GM12872 (cell line): Measurements from ENCODE around the gene RAB40A.

Source experiments
- CTCF ChIP-seq: IDR thresholded peaks from 3 replicates; pipeline ENCODE4 v1.5.1; 2011; ENCODE audit warnings: low read depth, mild to moderate bottlenecking, low read length, moderate library complexity; ENCODE audit not compliant: insufficient read depth

The RAB40A gene

GRCh38 chrX:103520386-103520785 is 1.1 kb upstream of the RAB40A start:
- TF ChIP-seq CTCF: no peak

GRCh38 chrX:103518571-103518970 is 718 bp downstream of the RAB40A start:
- TF ChIP-seq CTCF: no peak

DNA sequence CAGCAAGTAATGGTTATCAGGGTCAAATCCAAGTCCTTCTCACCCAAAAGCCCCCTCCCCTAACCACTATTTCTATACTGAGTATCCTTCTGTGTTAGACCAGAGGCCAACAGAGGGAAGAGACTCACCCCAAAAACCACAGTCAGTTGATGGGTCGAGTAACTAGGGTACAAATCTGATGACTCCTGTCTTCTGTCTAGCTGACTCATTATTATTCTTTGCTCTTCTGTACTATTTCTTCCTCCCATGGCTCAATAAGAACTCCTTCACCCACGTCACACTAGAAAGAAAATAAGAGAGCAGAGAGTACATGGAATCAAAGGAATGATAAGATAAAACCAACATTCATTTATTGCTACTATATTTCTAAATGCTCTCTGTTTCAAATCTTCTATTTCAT is 2.0 kb downstream of the RAB40A start:
- no peak for TF ChIP-seq CTCF

- TF ChIP-seq CTCF: no peak
These were observed 5.7 kb downstream of the RAB40A start for GRCh38 chrX:103513476-103514108.

DNA sequence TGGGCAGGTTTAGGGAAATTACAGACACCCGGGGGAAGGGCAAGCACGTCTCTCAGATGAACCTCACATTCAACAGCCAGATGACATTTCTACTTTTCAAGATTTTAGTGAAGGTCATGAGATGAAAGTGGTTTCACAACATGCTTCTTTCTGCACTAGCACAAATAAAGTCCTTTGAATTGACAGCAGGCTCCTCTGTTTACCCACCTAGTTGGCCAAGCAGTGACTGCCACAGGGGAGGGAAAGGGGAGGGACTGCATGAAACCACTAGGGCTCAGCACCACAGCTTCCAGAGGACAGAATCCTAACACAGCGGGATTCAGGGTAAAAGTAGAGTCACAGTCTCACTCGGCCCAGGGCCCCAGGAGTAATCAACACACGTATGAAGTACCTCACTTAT is 6.2 kb downstream of the RAB40A start:
- no peak for TF ChIP-seq CTCF

DNA sequence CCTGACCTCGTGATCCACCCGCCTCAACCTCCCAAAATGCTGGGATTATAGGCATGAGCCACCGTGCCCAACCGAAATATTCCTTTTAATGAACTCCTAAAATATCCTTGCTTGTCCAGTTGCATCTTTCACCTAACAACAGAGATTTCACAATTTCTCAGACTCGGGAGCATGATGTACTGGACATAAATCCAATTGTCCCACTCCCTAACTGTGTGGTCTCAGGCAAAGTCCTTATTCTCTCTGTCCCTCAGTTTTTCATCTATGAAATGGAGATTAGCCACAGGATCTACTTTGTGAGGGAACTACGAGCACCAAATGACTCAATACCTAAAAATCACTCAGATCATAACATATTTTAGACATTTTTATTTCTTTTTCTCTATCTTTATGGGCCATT is 9.3 kb downstream of the RAB40A start:
- no peak for TF ChIP-seq CTCF

- TF ChIP-seq CTCF: no peak
These were observed 15.5 kb downstream of the RAB40A start for GRCh38 chrX:103503853-103504207.
